Right forelimb (tissue), 1 donor: ENCODE data around the gene EMC6.

Experiments used
- DNase-seq: peaks from one replicate; pipeline ENCODE4 v3.0.0-alpha.2; 2018

The EMC6 gene

DNA sequence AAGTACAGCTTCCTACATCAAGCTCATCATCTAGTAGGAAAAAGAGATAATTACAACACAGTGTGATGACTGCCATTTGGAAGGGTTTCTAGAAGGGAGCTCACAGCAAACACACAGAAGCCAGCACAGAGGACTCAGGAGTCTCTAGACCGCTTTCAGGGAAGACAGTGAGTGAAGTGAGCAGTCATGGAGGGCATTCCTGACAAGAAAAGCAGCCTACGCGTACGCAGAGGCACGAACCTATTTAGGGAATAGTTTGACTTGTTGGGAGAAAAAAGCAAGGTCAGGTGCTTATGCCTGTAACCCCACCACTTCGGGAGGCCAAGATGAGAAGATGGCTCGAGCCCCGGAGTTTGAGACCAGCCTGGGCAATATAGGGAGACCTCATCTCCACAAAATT, 46.7 kb downstream of the EMC6 start:
- no peak for DNase-seq

DNA sequence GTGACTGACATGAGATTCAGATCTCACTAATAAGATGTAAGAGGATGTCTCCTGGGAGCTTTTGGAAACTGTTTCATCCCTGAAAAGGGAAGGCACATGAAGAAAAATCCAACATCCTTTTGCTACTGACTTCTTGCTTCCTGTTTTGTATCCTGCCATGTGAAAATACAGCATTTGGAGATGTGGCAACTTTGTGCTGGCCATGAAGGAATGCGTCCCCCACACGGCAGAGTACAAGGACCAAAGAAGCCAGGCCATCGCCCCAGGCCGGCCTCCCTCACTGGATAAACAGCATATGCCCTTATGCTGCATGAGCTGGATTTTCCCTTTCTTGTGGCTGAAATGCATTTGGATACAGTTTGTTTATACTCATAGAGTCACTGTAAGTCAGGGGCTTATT, 49.6 kb downstream of the EMC6 start:
- no peak for DNase-seq

DNA sequence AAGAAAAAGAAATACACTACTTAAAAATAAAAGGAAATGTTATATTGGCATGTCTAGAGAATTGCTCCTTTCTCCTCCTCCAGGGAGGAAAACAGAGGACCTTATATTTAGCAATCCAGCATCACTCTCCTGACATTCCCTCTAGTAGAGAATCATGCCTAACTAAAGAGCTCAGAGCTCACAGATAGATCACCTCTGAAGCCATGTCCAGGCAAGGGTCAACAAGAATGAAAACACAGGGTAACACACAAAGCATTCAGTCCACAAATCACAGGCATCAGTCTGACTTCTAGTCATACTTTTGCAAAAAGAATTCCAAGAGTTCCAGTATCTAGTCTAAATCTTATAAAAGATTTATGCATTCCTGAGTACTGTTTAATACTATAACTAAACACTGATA, 50.7 kb downstream of the EMC6 start:
- DNase-seq, result no peak
